ENCODE measurements around the gene GGT5. TPM values are rescaled to one million over a fixed set of nuclear protein-coding genes. Genes with fewer than 3 reads are reported as not detected.
"Not testable (repeated sequence)": the region's sequence is repeated elsewhere in the genome, so short reads cannot be mapped to it uniquely, and the experiment has no call there.

GGT5 gene
- total RNA-seq, 1 donor from 2014 or later, result 2.9 TPM

DNA sequence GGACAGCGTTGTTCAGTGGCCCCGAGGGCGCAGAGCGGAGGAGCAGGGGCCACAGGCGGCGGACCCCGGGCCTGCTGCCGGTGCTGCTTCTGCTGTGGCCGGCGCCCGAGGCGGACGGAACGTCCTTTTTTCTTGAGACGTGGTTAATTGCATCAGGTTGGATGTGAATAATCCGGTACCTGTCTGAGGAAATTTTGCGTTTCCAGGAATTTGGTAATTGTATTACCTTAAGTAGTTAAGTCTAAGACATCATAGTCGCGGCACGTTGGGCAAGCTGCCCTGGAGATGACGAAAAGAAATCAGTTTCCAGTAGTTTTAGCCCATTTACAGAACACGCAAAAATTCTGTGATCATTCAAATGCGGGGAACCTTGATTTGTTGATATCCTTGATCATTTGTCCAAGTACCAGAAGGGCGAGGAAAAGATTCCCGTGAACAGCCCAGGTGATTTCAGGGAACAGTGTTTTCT lies 26.5 kb upstream of the GGT5 start:
- peaks cover 3% of the 10 kb centered on the region for H3K36me3 Mint-ChIP-seq
- no peak for DNase-seq (ENCODE audit: low spot score in 2 of 2, unreplicated experiment in 2 of 2)
- H3K27me3 Mint-ChIP-seq (ENCODE audit: low read depth), result no peaks in the 10 kb centered on the region
- H3K27ac Mint-ChIP-seq, result peak overlapping the region; percentile 90
- H3K9me3 Mint-ChIP-seq, result no peaks in the 10 kb centered on the region
- TF ChIP-seq CTCF (IDR thresholded peaks at IDR 0.05; ENCODE audit: unreplicated experiment), result no peak
- H3K4me1 Mint-ChIP-seq, result peaks cover 32% of the 10 kb centered on the region
- peak overlapping the region; percentile 84 for H3K4me3 Mint-ChIP-seq

DNA sequence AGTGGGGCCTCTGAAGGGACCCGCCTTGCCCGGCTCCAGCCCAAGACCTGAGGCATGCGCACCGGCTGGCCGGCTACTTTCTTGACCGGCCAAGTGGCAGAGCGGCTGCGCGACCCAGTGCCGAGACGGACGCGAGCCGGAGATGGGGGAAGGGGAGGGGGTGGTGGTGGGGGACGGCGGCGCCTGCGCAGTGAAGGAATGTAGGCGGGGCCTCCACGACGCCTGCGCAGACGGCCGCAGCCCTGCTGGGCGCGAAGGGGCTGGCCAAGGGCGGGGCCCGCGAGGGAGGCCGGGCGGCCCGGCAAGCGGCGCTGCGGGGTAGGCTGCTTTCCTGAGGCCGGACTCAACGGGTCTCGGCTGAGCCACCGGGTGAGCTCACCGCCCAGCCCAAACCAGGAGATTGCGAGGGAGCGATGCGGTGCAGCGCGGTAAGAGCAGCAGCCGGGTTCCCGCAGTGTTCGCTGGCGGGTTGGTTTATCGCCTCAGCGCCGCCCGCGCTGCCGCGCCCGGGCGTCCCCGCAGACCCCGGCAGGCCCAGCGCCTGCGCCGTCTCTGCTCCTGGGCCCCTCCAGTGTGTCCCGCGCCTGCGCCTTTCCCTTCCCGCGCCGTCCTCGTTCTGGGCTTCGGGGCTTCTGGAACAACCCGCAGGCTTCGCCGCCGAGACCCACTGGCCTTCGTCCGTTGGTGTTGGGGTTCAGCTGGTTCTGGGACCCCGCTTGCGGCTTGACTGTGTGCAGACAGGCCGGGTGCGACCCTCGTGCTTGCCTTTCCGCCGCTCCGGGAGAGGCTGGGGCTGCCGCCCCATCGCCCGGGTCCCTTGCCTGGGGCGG lies 25.9 kb upstream of the GGT5 start, which contains the start of gene SPECC1L:
Gene SPECC1L, plus strand, starts transcription at position 276 of the 830 bp plus-strand sequence. CDS start 31,401 bp downstream, outside the sequence.
- H3K36me3 Mint-ChIP-seq, result peaks cover 3% of the 10 kb centered on the region
- H3K27ac Mint-ChIP-seq, result peak within 1 kb of the TSS; percentile 93
- no peak for TF ChIP-seq CTCF (IDR thresholded peaks at IDR 0.05; ENCODE audit: unreplicated experiment)
- no peaks in the 10 kb centered on the region for H3K9me3 Mint-ChIP-seq
- peak within 1 kb of the TSS; percentile 84 for H3K4me3 Mint-ChIP-seq
- DNase-seq (ENCODE audit: low spot score in 2 of 2, unreplicated experiment in 2 of 2), result peak; percentile 89 to 97
- no peaks in the 10 kb centered on the region for H3K27me3 Mint-ChIP-seq (ENCODE audit: low read depth)
- H3K4me1 Mint-ChIP-seq, result peaks cover 32% of the 10 kb centered on the region

DNA sequence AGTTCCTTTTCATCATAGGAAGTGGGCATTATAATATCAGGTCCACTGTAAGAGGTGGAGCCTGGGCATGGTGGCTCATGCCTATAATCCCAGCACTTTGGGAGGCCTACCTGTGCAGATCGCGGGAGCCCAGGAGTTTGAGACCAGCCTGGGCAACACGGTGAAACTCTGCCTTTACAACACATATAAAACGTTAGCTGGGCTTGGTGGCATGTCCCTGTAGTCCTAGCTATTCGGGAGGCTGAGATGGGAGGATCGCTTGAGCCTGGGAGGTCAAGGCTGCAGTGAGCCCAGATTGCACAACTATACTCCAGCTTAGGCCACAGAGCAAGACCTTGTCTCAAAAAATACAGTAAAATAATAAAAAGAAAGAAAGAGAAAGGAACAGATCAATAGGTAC lies 21.6 kb upstream of the GGT5 start:
- not testable (repeated sequence) for H3K36me3 Mint-ChIP-seq; H3K27me3 Mint-ChIP-seq (ENCODE audit: low read depth); H3K9me3 Mint-ChIP-seq; DNase-seq (ENCODE audit: low spot score in 2 of 2, unreplicated experiment in 2 of 2); H3K4me3 Mint-ChIP-seq; H3K27ac Mint-ChIP-seq
- H3K4me1 Mint-ChIP-seq, result peaks cover 19% of the 10 kb centered on the region

DNA sequence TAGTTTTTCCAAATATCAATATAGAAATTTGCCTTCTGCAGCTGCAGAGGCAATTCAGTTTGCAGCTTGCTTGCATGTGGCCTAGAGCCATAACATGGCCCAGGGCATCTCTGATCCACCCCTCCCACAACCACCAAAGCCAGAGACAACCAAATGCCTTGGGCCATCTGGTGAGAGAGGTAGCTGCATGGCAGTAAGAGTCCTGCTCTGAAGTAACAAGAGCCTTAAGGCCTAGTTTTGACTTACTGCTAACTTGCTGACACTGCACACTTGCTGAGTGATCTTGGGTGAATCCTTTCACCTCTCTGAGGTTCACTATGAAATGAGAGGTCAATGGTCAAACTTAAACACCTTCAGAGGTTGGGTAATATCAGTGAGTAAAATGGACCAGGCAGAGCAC lies 20.9 kb upstream of the GGT5 start:
- no peak overlapping the region for H3K4me3 Mint-ChIP-seq
- H3K27me3 Mint-ChIP-seq (ENCODE audit: low read depth), result no peaks in the 10 kb centered on the region
- no peak for TF ChIP-seq CTCF (IDR thresholded peaks at IDR 0.05; ENCODE audit: unreplicated experiment)
- H3K9me3 Mint-ChIP-seq, result no peaks in the 10 kb centered on the region
- no peaks in the 10 kb centered on the region for H3K36me3 Mint-ChIP-seq
- H3K27ac Mint-ChIP-seq, result no peak overlapping the region
- peaks cover 18% of the 10 kb centered on the region for H3K4me1 Mint-ChIP-seq
- DNase-seq (ENCODE audit: low spot score in 2 of 2, unreplicated experiment in 2 of 2), result no peak

DNA sequence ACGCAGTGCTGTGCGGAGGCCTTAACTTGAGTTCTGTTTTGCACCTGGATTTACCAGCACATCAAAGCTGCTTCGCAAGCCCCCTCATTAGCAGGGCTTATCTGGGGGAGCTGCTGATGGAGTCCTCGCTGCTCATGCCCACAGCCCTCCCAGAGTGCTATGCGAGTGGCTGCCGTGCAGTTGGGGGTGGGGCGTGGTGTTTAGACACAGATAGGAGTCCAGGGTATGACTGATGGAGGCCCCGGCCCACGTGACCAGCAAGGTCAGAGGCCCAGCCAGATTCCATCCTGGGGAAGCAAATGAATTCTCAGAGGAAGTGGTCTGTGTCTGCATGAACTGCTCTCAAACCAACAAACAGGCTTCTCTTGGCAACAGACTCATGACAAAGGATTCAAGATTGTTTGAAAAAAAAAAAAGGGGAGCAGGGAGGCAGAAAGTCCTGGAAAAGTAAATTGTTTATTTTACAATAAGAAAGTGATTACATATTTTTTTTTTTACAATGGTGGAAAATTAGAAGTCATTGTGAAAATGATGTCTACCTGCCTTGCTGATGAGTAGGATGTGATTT lies 19.5 kb upstream of the GGT5 start:
- Mint-ChIP-seq H3K27ac (peak overlapping the region; percentile 75), H3K4me1 (peaks cover 15% of the 10 kb centered on the region)
- not testable (repeated sequence) for H3K4me3 Mint-ChIP-seq; H3K9me3 Mint-ChIP-seq; H3K27me3 Mint-ChIP-seq (ENCODE audit: low read depth); DNase-seq (ENCODE audit: low spot score in 2 of 2, unreplicated experiment in 2 of 2); H3K36me3 Mint-ChIP-seq

DNA sequence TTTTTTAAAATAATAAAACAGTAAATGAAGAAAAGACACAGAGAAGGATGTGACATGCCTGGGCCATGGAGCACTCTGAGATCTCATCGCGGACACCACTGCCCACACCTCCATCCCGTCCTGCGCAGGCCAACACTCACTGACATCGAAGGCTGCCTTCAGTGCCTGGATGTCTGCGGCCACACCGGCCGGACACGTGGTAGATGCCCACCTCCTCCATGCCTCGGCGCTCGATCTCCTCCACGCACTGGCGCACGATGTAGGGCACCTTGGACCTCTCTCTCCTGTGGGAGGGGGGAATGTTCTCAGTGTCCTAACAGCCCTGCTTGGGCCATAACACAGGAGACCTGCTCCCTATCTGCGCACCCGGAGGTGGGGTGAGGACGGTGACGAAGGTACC lies 18.6 kb upstream of the GGT5 start:
- H3K36me3 Mint-ChIP-seq; H3K4me3 Mint-ChIP-seq; H3K9me3 Mint-ChIP-seq; H3K27ac Mint-ChIP-seq; DNase-seq (ENCODE audit: low spot score in 2 of 2, unreplicated experiment in 2 of 2); H3K27me3 Mint-ChIP-seq (ENCODE audit: low read depth): not testable (repeated sequence)
- H3K4me1 Mint-ChIP-seq, result peaks cover 15% of the 10 kb centered on the region

DNA sequence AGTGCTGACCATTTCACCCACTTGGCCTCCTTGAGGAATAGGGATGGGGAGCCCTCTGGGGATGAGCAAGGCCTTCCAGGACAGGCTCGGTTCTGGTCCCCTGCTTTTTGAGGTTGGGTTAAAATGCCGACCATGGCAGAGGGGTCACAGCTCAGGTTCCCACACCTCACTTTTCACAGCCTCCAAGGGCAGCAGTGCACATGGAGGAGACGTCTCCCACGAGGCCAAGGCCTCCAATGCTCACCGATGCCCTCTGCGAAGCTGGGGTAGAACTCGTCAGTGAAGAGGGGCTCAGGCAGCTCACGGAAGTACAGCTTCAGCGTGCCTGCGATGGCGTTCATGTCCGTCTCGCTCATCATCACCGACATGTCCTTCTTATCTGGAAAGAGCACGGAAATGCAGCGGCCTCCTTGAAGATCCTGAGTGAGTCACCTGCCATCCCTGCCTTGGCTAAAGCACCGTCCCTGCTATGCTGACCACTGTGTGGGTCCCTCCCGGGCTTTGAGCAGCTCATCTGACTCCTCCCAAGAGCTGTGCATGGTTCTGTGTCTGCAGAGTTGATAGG lies 17.4 kb upstream of the GGT5 start:
- H3K4me3 Mint-ChIP-seq; H3K9me3 Mint-ChIP-seq; H3K36me3 Mint-ChIP-seq; H3K27me3 Mint-ChIP-seq (ENCODE audit: low read depth); DNase-seq (ENCODE audit: low spot score in 2 of 2, unreplicated experiment in 2 of 2); H3K27ac Mint-ChIP-seq: not testable (repeated sequence)
- peaks cover 15% of the 10 kb centered on the region for H3K4me1 Mint-ChIP-seq
